ENCODE measurements around the gene COCH. TPM values are rescaled to one million over a fixed set of nuclear protein-coding genes. Genes with fewer than 3 reads are reported as not detected.
"Not testable (repeated sequence)": the region's sequence is repeated elsewhere in the genome, so short reads cannot be mapped to it uniquely, and the experiment has no call there.

Gene COCH
- total RNA-seq, 2 donors from 2014 or later: 3.1 to 4.4 TPM

DNA sequence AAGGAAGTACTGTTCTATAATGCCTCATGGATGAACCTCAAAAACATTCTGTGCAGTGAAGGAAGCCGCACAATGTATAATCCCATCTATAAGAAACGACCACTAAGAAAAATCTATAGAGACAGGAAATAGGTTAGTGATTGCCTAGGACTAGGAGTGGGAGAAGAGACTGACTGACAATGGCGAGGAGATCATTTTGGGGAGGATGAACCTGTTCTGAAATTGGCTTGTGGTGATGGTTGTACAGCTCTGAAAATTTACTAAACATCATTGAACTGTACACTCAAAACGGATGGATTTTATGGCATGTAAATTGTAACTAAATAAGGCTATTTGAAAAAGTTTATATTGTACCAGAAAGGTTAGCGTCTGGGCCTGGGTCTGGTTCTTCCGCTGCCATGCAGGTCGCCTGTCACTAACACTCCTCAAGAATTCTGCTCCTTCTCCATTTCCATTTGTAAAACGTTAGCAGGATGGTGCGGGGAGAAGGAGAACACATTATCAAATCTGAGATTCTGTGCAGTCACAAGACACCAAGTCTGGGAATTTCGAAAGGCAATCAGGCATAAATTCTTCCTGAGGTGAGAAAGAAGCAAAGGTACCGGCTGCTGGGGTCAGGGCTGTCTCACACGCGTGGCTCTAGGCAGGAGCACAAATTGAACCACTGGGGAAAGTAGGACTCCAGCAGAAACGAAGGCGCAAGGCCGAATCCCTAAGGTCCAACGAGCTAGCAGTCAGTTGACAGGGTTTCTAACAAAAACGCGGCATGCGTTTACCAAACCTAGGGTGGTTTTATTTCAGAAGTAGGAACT is 845 bp upstream of the COCH start:
- intact Hi-C loops (cut with DNase I, micrococcal nuclease): no loop called here
- DNase-seq (no peak), ATAC-seq (no peak)

DNA sequence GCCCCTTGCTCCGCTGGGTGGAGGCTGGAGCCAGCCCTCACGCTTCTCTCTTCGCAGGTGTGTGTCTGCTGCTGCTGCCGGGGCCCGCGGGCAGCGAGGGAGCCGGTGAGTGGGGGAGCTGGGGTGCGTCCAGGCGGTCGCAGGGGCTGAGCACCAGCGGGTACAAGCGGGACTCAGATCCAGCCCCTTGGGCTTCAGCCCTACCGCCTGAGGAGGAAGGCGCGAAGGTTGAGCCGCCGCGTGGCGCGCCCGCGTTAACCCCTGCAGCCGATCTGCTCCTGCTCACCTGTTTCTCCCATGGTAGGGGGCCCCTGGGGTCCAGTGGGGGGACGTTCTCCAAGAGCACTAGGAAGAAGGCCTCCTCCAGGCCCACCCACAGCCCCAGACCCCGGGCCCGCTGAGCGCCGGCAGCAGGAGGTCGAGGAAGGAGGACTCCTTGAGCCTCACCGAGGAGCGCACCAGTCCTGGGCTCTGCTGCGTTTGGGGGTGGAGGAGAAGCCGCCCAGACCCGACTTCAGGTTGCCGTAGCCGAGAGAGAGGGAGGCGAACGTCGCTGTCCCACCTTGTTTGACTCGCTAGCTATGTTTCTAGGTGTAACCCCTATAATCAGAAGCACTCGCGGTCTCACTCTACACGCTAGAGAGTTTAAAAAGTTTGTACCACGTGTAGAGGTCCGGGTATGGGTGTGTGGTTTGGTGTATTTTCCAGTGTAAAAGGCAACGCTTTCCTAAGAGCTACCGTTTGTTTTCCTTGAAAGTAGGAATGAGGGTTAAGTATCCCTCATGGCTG is 834 bp downstream of the COCH start:
- intact Hi-C loops (cut with DNase I, micrococcal nuclease): no loop called here
- peak; percentile 53 for ATAC-seq
- peak in 1 of 2 donors; percentile 19 for DNase-seq

DNA sequence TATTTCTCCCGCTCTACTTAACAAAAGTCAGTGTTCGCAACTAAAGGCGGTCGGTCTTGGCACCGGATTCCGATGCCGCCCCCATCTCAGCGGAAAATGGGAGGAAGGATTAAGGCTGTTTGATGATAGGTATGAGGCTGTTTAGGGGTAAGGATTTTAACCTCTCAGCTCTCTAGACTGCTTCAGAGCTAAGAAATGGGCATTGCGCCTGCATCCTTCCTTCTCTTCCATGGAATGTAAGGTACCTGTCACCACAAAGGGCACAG is 1.4 kb downstream of the COCH start:
- no peak for DNase-seq
- ATAC-seq: no peak
- intact Hi-C loops (cut with DNase I, micrococcal nuclease): no loop called here

DNA sequence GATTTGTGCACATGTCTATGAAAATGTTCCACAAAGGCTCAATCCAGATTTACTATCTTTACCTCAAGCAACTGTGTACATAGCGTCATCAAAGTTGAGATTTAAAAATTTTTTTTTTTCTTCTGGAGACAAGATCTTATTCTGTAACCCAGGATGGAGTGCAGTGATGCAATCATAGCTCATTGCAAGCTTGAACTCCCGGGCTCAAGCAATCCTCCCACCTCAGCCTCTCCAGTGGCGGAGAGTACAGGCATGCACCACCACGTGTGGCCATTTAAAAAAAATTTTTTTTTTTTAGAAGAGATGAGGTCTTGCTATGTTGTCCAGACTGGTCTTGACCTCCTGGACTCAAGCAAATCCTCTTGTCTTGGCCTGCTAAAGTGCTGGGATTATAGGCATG is 2.3 kb downstream of the COCH start:
- ATAC-seq: no peak
- DNase-seq: no peak
- intact Hi-C loops (cut with DNase I, micrococcal nuclease): no loop called here

DNA sequence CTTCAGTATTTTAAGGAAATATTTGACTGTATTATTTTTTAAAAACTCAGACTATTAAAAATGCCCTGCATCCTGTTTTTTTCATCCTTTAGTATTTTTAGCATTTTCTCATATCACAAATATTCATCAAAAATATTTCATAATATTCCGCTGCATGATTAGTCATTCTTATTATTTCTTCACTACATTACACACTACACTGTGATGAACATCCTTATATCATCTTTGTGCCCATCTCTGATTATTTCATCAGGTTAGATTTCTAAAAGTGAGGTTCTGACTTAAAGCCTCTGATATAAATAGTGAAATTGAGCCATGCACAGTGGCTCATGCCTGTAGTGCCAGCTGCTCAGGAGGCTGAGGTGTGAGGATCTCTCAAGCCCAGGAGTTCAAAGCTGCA is 8.1 kb downstream of the COCH start:
- ATAC-seq: no peak
- intact Hi-C loops (cut with DNase I, micrococcal nuclease): no loop called here

DNA sequence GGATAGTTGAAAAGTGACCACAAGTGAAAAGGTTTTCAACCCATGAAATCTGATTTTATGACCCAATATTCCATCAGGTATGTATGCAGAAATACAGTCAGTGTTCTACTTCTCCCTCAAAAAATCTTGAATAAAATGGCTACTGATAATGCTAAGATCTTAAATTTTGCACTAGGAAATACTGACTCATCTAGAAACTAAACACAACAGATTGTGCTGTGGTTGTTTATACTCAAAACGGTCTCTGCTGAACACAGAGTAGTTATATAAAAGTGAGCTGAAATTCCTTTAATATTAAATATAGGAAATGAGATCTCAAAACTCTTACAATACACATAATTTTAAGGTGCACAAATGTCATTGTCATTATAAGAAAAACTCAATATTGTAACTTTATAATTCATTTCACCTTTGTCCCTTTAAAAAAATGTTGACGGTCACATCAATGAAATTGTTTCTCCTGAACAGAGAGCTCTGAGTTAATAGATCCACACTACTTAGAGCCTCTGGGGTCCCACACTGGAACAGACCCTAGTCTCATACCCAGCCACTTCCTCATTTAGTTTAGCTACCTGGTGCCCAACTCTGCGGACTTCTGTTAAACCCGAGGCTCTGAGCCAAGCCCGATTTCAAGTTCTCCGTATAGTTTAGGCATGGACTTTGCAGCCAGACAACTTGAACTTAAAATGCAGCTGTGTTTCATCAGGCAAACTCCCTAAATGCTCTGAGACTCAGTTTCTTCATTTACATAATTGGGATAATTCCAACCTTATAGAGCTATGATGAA is 9.3 kb downstream of the COCH start:
- intact Hi-C loops (cut with DNase I, micrococcal nuclease): no loop called here
- ATAC-seq (no peak), DNase-seq (no peak)

More for the DNA sequence above, 8.1 kb downstream of the COCH start:
- DNase-seq: no peak

DNA sequence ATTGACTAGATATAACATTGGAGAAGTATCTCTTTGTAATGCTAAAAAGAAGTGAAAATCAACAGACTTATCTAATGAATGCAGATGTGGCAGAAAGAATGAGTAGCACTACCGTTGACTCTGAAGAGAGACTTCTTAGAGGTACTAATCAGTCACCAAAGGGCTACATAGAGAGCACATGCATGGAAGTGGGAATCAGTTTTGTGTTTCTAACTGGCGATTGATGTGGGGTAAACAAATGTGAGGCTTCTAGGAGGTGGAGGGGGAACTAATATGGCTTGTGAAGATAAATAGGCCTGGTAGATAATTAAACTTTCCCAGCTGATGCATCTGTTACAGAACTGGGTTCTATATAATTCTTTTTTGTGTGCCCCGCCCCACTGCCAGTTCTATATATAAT is 10.5 kb downstream of the COCH start:
- no peak for DNase-seq
- intact Hi-C loops (cut with DNase I, micrococcal nuclease): no loop called here
- ATAC-seq: no peak

DNA sequence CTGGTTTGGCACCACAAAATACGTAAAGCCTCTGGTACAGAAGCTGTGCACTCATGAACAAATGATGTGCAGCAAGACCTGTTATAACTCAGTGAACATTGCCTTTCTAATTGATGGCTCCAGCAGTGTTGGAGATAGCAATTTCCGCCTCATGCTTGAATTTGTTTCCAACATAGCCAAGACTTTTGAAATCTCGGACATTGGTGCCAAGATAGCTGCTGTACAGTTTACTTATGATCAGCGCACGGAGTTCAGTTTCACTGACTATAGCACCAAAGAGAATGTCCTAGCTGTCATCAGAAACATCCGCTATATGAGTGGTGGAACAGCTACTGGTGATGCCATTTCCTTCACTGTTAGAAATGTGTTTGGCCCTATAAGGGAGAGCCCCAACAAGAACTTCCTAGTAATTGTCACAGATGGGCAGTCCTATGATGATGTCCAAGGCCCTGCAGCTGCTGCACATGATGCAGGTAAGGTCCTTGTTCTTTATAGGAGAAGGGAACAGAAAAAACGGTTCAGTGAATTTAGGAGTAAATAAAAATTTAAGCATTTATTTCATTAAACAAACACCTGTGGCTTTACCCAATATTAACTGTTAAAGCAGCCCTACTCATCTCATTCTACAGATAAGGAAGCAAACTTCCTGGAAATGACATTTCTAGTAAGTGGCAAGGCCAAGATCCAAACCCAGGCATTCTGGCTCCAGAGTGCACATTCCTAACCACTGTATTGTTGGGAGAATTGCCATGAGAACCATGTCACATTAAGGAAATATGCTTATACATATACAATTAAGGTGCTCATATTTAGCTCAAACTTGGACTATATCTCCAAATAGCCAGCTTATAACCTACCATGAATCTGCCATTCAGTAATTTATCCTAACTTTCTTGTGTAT is 11.7 kb downstream of the COCH start:
- ATAC-seq (peak; percentile 16), DNase-seq (no peak)
- intact Hi-C loops (cut with DNase I, micrococcal nuclease): no loop called here

DNA sequence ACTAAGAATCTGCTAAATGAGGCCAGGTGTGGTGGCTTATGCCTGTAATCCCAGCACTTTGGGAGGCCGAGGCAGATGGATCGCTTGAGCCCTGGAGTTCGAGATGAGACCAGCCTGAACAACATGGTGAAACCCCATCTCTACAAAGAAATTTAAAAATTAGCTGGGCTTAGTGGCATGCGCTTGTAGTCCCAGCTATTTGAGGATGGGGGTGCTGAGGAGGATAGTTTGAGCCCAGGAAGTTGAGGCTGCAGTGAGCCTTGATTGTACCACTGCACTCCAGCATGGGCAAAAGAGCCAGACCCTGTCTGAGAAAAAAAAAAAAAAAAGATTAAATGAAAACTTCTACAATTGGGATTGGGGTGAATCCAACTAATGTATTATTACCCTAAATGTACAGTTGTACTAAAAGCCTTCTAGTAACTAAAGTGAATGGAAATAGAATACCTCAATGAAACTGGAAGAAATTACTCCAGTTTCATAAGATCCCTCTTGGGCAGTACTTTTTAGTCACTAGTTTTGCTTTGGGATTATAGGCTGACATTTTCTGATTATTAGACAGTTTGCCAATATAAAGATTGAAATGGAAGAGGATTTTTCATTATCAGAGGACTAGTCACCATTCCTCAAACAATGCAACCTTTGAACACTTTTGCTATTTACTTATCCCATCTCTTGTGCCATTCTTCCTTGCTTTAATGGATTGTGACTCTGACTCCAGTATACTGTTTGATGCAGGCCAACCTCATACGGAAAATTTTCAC is 14.3 kb downstream of the COCH start:
- intact Hi-C loops (cut with DNase I, micrococcal nuclease): no loop called here
- DNase-seq (no peak), ATAC-seq (no peak)

DNA sequence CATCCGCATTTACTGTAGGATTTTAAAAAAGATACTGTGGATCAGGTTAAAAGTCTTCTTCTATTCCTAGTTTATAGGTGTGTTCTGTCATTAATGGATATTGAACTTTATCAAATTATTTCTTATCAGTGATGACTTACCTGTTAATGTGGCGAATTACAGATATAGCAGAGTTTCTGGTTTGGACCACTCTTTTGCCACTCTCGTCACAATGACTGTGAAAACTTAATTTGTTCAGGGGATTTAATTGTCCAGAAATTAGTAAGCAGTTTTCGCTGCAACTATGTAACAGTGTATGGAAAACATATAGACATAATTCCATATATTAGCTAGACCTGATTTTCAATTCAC is 14.9 kb downstream of the COCH start:
- no peak for DNase-seq
- ATAC-seq: no peak
- intact Hi-C loops (cut with DNase I, micrococcal nuclease): no loop called here

DNA sequence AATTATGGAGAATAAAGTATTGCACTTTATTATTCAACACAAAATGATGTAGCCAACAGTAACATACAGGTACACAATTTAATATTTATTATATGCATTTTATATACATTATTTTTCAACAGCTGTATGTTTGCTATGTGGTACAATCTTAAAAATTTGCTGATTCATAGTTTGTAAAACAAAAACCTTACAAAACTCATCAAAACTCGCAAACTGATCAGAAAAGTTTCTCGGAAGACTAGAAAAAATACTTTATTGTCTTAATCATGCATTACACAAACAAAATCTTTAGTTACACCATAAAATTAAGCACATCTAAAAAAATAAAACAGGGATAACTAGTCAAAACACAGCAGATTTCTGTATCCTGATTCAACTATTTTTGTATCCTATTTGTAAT is 19.5 kb downstream of the COCH start:
- no peak for ATAC-seq
- intact Hi-C loops (cut with DNase I, micrococcal nuclease): no loop called here
- DNase-seq: no peak

DNA sequence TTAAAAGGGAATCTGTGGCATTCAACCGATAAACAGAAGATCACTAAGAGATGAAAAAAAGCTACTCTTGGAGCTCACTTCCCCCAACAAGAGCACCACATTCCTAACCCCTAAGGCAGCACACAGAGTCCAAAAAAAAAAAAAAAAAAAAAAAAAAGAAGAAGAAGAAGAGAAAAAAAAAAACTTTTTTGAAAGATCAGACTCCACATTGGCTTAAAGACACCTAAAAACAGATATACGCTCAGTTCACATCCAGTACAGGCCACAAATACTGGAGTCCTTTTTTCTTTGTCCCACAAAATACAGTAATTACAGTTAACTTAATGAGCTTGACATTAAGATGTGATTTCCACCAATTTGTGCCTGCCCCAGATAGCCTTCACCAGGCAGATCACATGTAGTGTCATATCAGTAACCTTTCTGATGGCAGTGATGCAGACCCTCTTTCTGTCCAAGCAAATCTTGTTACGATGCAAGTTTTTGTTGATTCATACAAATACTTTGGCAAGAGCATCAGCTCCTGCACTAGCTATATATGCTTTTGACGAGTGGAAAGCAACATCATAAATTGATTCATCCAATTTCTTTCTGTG is 20.7 kb downstream of the COCH start:
- no peak for DNase-seq
- no peak for ATAC-seq
- intact Hi-C loops (cut with DNase I, micrococcal nuclease): no loop called here

DNA sequence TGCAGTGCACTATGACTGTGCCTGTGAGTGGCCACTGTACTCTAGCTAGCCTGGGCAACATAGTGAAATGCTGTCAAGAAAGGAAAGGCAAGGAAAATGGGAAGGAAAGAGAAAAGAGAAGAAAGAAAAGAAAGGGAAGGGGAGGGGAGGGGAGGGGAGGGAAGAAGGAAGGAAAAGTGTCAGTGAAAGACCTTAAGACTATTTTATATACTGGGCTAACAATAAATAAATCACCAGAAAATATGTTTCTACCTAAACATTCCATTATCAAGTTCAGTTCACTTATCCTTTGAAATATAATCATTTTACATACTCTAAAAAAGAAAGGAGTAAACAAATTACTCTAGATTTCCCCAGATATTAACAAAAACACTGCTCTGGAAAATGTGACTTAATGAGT is 22.1 kb downstream of the COCH start:
- ATAC-seq (no peak), DNase-seq (no peak)
- intact Hi-C loops (cut with DNase I, micrococcal nuclease): no loop called here

DNA sequence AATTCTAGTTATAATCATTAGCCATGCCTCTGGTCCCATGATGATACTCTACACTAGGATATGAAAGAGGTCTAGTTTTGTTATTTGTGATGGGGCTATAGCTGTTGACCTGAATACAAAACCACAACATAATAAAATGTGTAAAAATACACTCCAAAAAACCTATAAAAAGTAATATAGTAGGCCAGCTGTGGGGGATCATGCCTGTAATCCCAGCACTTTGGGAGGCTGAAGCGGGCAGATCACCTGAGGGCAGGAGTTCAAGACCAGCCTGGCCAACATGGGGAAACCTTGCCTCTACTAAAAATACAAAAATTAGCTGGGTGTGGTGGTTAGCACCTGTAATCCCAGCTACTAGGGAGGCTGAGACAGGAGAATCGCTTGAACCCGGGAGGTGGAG is 22.8 kb downstream of the COCH start:
- intact Hi-C loops (cut with DNase I, micrococcal nuclease); DNase-seq; ATAC-seq: not testable (repeated sequence)

DNA sequence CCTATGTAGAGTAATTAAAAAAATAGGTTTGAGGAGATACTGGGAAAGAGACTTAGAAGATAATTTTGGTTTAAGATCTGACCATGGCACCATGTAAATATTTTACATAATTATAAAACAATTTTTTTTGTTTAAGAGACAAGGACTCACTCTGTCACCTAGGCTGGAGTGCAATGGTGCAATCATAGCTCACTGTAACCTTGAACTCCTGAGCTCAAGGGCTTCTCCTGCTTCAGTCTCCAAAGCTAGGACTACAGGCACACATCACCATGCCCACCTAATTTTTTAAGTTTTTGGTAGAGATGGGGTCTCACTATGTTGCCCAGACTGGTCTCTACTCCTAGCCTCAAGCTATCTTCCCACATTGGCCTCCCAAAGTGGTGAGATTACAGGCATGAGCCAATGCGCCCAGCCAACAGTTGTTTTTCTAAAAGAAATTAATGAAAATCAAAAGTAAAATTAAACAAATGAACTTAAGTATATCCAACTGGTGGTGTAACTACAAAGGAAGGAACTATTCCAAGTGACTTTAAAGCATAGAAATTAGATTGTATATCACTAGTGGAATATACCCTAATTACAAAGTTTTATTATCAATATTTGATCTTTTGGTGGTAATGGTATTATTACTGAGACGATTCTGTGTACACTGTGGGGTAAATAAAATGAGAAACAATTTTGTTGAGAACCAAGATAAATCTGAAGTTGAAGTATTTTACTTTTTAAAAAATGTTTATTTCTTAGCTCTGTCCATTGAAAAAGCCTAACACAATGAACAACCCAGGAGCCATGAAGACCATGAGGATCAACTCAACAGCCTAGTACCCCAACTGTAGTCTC is 29.1 kb downstream of the COCH start:
- intact Hi-C loops (cut with DNase I, micrococcal nuclease): no loop called here
- ATAC-seq: no peak
- no peak for DNase-seq

DNA sequence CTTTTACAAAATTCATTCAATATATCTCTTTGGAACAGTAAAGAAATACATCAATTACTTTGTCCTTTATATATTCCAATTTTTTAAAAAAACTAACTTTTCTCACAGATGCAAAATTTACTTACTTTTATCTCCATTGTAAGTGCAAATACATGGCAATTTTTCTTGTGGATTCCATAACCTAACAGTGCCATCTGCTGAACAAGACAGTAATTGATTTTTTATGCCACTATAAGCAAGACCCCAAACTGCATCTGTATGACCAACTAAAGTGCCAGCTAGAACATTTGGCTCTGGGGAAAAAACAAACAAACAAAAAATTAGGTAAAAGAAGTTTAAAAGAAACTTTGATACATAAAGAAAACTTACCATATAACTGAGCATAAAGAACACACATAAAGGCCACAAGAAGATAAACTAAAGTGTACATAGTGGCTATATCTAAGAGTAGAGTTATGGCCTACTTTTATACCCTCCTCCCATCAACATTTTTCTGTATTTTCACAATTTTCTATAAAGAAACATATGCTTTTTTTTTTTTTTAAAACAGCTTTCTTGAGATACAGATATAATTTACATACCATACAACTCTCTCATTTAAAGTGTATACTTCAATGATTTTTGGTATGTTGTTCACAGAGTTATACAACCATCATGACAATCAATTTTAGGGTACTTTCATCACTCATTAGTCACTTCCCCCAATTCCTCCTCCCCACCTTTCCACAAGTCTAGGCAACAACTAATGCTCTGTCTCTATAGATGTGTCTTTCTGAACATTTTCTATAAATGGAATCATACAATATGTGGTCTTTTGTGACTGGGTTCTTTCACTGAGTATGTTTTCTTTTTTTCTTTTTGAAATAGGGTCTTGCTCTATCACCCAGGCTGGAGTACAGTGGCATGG is 32.6 kb downstream of the COCH start:
- DNase-seq: no peak
- intact Hi-C loops (cut with DNase I, micrococcal nuclease): no loop called here
- ATAC-seq: peak; percentile 55

Measured in left colon (tissue), 2 donors.